OCI-LY1 (cell line): Measurements from ENCODE around the gene PKNOX2.

Experiments
- CTCF ChIP-seq: fragments of 200-600 bp; sonication (generic), shearing (Covaris generic); IDR thresholded peaks from 2 replicates; pipeline ENCODE4 v1.5.1; 2017; ENCODE audit warnings: mild to moderate bottlenecking, antibody characterized with exemption, low read length, moderate library complexity, mixed read lengths
- EZH2 ChIP-seq: fragments of 200-600 bp; sonication (generic), shearing (Covaris generic); IDR thresholded peaks from 2 replicates; pipeline ENCODE4 v1.8.0; 2017; ENCODE audit warnings: borderline replicate concordance, mixed run types, mild to moderate bottlenecking, antibody characterized with exemption, low read length, moderate library complexity, mixed read lengths

DNA sequence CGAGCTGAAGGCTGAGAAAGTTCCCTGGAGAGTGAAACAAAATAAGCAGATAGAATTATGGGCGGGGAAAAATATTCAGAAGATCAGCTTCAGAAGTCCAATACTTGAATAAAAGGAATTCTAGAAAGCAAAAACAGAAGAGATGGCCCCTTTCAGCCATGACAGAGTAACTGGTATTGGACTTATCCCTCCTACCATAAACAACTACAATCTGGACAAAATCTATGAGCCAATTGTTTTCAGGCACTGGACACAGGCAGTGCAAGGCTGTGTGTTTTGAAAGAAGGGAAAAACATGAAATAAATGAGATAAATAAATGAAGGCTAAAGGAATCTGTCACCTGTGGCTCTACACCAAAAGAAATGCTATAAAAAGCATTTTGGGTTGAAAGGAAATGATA, 305.8 kb downstream of the PKNOX2 start:
- TF ChIP-seq CTCF (no peak), EZH2 (no peak)
